ENCODE measurements around the gene STK38L.

The STK38L gene

DNA sequence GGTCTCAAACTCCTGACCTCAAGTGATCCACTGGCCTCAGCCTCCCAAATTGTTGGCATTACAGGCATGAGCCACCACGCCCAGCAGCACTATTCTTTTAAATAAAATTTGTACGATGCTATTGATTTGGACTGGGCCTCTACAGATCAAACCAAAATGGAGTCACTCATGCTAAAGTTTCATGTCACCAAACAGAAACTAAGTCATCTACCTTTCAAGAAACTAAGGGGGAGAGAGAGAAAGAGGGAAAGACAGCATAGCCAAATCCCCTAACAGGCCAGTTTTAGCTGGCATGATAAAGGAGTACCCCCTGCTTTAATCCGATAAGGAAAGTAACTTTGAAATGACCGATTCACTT lies 23.1 kb upstream of the STK38L start:
- Histone ChIP-seq H2AK5ac (ENCODE audit: low read length, severe bottlenecking) (no peak overlapping the region), H2AFZ (ENCODE audit: low read depth, low read length) (no peak overlapping the region), H4K8ac (ENCODE audit: low read length) (no peak overlapping the region), H3K4ac (ENCODE audit: low read depth in 1 of 2, low read length in 2 of 2) (no peak overlapping the region), H2BK15ac (ENCODE audit: low read depth, poor library complexity, severe bottlenecking) (no peak overlapping the region), H2BK5ac (ENCODE audit: low read depth, low read length, poor library complexity, severe bottlenecking) (no peak overlapping the region), H3K27me3 (ENCODE audit: control insufficient read depth in 1 of 2, insufficient read depth in 1 of 2, low read length in 2 of 2) (no peaks in the 10 kb centered on the region), H3K4me2 (ENCODE audit: low read length, poor library complexity, severe bottlenecking) (no peak overlapping the region), H3K9ac (ENCODE audit: low read length) (no peak overlapping the region), H4K91ac (ENCODE audit: low read length) (no peak overlapping the region), H3K4me3 (ENCODE audit: insufficient read depth in 1 of 2, low read depth in 1 of 2, low read length in 2 of 2) (no peak overlapping the region), H3K4me1 (ENCODE audit: control insufficient read depth, insufficient read depth, low read depth, low read length) (no peaks in the 10 kb centered on the region), H3K23ac (ENCODE audit: low read length in 2 of 2) (no peak overlapping the region), H3K36me3 (ENCODE audit: control insufficient read depth in 1 of 2, insufficient read depth in 2 of 2, low read depth in 1 of 2, low read length in 2 of 2) (no peaks in the 10 kb centered on the region), H2BK120ac (ENCODE audit: low read depth, low read length) (no peak overlapping the region), H3K79me1 (replicated peaks; ENCODE audit: low read length, poor library complexity, severe bottlenecking) (no peaks in the 10 kb centered on the region), H3K14ac (ENCODE audit: low read length in 2 of 2) (no peak overlapping the region), H3K18ac (ENCODE audit: low read depth in 1 of 2, low read length in 2 of 2) (no peak overlapping the region), H3K9me3 (ENCODE audit: control insufficient read depth, low read length) (no peaks in the 10 kb centered on the region), H2BK12ac (ENCODE audit: low read length in 2 of 2) (no peak overlapping the region), H3K27ac (ENCODE audit: low read length, poor library complexity, severe bottlenecking) (no peak overlapping the region)
- no peak for DNase-seq
- WGBS: 95% methylated on average over 4 of the region's 4 CpGs

- 96% methylated on average over 4 of the region's 7 CpGs for WGBS
- no peak overlapping the region for H3K18ac ChIP-seq (ENCODE audit: low read depth in 1 of 2, low read length in 2 of 2)
- no peak overlapping the region for H3K9ac ChIP-seq (ENCODE audit: low read length)
- H2BK5ac ChIP-seq (ENCODE audit: low read depth, low read length, poor library complexity, severe bottlenecking): no peak overlapping the region
- H3K4me1 ChIP-seq (ENCODE audit: control insufficient read depth, insufficient read depth, low read depth, low read length): no peaks in the 10 kb centered on the region
- H3K14ac ChIP-seq (ENCODE audit: low read length in 2 of 2): no peak overlapping the region
- no peak overlapping the region for H4K8ac ChIP-seq (ENCODE audit: low read length)
- H2AFZ ChIP-seq (ENCODE audit: low read depth, low read length): no peak overlapping the region
- H3K4me3 ChIP-seq (ENCODE audit: insufficient read depth in 1 of 2, low read depth in 1 of 2, low read length in 2 of 2): no peak overlapping the region
- H4K91ac ChIP-seq (ENCODE audit: low read length): no peak overlapping the region
- no peak overlapping the region for H3K4ac ChIP-seq (ENCODE audit: low read depth in 1 of 2, low read length in 2 of 2)
- DNase-seq: no peak
- no peak overlapping the region for H2BK120ac ChIP-seq (ENCODE audit: low read depth, low read length)
- no peak overlapping the region for H3K27ac ChIP-seq (ENCODE audit: low read length, poor library complexity, severe bottlenecking)
- H3K4me2 ChIP-seq (ENCODE audit: low read length, poor library complexity, severe bottlenecking): no peak overlapping the region
- H3K36me3 ChIP-seq (ENCODE audit: control insufficient read depth in 1 of 2, insufficient read depth in 2 of 2, low read depth in 1 of 2, low read length in 2 of 2): no peaks in the 10 kb centered on the region
- no peaks in the 10 kb centered on the region for H3K27me3 ChIP-seq (ENCODE audit: control insufficient read depth in 1 of 2, insufficient read depth in 1 of 2, low read length in 2 of 2)
- no peak overlapping the region for H3K23ac ChIP-seq (ENCODE audit: low read length in 2 of 2)
- no peaks in the 10 kb centered on the region for H3K79me1 ChIP-seq (replicated peaks; ENCODE audit: low read length, poor library complexity, severe bottlenecking)
- no peaks in the 10 kb centered on the region for H3K9me3 ChIP-seq (ENCODE audit: control insufficient read depth, low read length)
- no peak overlapping the region for H2BK12ac ChIP-seq (ENCODE audit: low read length in 2 of 2)
- H2AK5ac ChIP-seq (ENCODE audit: low read length, severe bottlenecking): no peak overlapping the region
- H2BK15ac ChIP-seq (ENCODE audit: low read depth, poor library complexity, severe bottlenecking): peak overlapping the region; percentile 46
Measured at GRCh38 chr12:27221625-27222387, 22.3 kb upstream of the STK38L start.

GRCh38 chr12:27226407-27226929 lies 17.6 kb upstream of the STK38L start:
- Histone ChIP-seq H2BK15ac (ENCODE audit: low read depth, poor library complexity, severe bottlenecking) (no peak overlapping the region), H3K9me3 (ENCODE audit: control insufficient read depth, low read length) (no peaks in the 10 kb centered on the region), H3K4ac (ENCODE audit: low read depth in 1 of 2, low read length in 2 of 2) (no peak overlapping the region), H2AFZ (ENCODE audit: low read depth, low read length) (no peak overlapping the region), H3K9ac (ENCODE audit: low read length) (no peak overlapping the region), H3K4me3 (ENCODE audit: insufficient read depth in 1 of 2, low read depth in 1 of 2, low read length in 2 of 2) (peak overlapping the region in 1 of 2 experiments; percentile 2), H3K18ac (ENCODE audit: low read depth in 1 of 2, low read length in 2 of 2) (peak overlapping the region in 1 of 2 experiments; percentile 30), H3K36me3 (ENCODE audit: control insufficient read depth in 1 of 2, insufficient read depth in 2 of 2, low read depth in 1 of 2, low read length in 2 of 2) (no peaks in the 10 kb centered on the region), H4K8ac (ENCODE audit: low read length) (no peak overlapping the region), H2BK5ac (ENCODE audit: low read depth, low read length, poor library complexity, severe bottlenecking) (no peak overlapping the region), H3K27ac (ENCODE audit: low read length, poor library complexity, severe bottlenecking) (no peak overlapping the region), H2BK120ac (ENCODE audit: low read depth, low read length) (no peak overlapping the region), H3K14ac (ENCODE audit: low read length in 2 of 2) (no peak overlapping the region), H2BK12ac (ENCODE audit: low read length in 2 of 2) (no peak overlapping the region), H2AK5ac (ENCODE audit: low read length, severe bottlenecking) (no peak overlapping the region), H3K79me1 (replicated peaks; ENCODE audit: low read length, poor library complexity, severe bottlenecking) (no peaks in the 10 kb centered on the region), H3K4me1 (ENCODE audit: control insufficient read depth, insufficient read depth, low read depth, low read length) (no peaks in the 10 kb centered on the region), H3K27me3 (ENCODE audit: control insufficient read depth in 1 of 2, insufficient read depth in 1 of 2, low read length in 2 of 2) (no peaks in the 10 kb centered on the region), H3K23ac (ENCODE audit: low read length in 2 of 2) (no peak overlapping the region), H4K91ac (ENCODE audit: low read length) (no peak overlapping the region), H3K4me2 (ENCODE audit: low read length, poor library complexity, severe bottlenecking) (no peak overlapping the region)
- no peak for DNase-seq
- 71% methylated on average over 5 of the region's 5 CpGs for WGBS

- Histone ChIP-seq H3K9ac (ENCODE audit: low read length) (no peak overlapping the region), H3K18ac (ENCODE audit: low read depth in 1 of 2, low read length in 2 of 2) (no peak overlapping the region), H4K8ac (ENCODE audit: low read length) (no peak overlapping the region), H3K36me3 (ENCODE audit: control insufficient read depth in 1 of 2, insufficient read depth in 2 of 2, low read depth in 1 of 2, low read length in 2 of 2) (no peaks in the 10 kb centered on the region), H2BK120ac (ENCODE audit: low read depth, low read length) (no peak overlapping the region), H2AFZ (ENCODE audit: low read depth, low read length) (no peak overlapping the region), H3K4me2 (ENCODE audit: low read length, poor library complexity, severe bottlenecking) (no peak overlapping the region), H3K14ac (ENCODE audit: low read length in 2 of 2) (no peak overlapping the region), H3K4ac (ENCODE audit: low read depth in 1 of 2, low read length in 2 of 2) (no peak overlapping the region), H3K79me1 (replicated peaks; ENCODE audit: low read length, poor library complexity, severe bottlenecking) (no peaks in the 10 kb centered on the region), H3K4me1 (ENCODE audit: control insufficient read depth, insufficient read depth, low read depth, low read length) (no peaks in the 10 kb centered on the region), H3K27me3 (ENCODE audit: control insufficient read depth in 1 of 2, insufficient read depth in 1 of 2, low read length in 2 of 2) (no peaks in the 10 kb centered on the region), H3K27ac (ENCODE audit: low read length, poor library complexity, severe bottlenecking) (no peak overlapping the region), H3K4me3 (ENCODE audit: insufficient read depth in 1 of 2, low read depth in 1 of 2, low read length in 2 of 2) (no peak overlapping the region), H4K91ac (ENCODE audit: low read length) (no peak overlapping the region), H3K9me3 (ENCODE audit: control insufficient read depth, low read length) (no peaks in the 10 kb centered on the region), H2BK15ac (ENCODE audit: low read depth, poor library complexity, severe bottlenecking) (no peak overlapping the region), H2AK5ac (ENCODE audit: low read length, severe bottlenecking) (no peak overlapping the region), H2BK5ac (ENCODE audit: low read depth, low read length, poor library complexity, severe bottlenecking) (no peak overlapping the region), H3K23ac (ENCODE audit: low read length in 2 of 2) (no peak overlapping the region), H2BK12ac (ENCODE audit: low read length in 2 of 2) (no peak overlapping the region)
- DNase-seq: no peak
- WGBS: 83% methylated on average over 1 of the region's 1 CpG
Measured at GRCh38 chr12:27229367-27229766, 14.7 kb upstream of the STK38L start.

Data from mesenchymal stem cell (in vitro differentiated cells and primary cell).